ENCODE measurements around the gene SLC5A10.

SLC5A10 gene

DNA sequence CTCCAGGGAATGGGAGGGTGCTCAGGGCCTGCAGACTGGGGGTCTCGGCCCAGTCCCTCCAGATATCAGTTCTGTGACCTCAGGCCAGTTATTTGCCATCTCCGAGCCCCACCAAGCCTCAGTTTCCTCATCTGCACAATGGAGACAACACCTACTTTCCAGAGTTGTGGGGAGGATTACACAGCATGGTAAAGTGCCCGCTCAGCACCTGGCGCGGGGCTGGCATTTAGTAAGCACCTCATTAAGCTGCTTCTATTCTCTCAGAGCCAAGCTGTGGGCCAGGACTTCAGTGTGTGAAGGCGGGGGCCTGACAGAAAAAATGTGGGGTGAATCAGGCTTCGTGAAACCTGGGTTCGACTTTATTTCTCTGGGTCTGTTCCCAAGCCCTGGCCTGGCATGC, 47.4 kb downstream of the SLC5A10 start:
- FAIRE-seq (no peak), DNase-seq (ENCODE audit: extremely low spot score, insufficient read length, low read depth) (no peak)

DNA sequence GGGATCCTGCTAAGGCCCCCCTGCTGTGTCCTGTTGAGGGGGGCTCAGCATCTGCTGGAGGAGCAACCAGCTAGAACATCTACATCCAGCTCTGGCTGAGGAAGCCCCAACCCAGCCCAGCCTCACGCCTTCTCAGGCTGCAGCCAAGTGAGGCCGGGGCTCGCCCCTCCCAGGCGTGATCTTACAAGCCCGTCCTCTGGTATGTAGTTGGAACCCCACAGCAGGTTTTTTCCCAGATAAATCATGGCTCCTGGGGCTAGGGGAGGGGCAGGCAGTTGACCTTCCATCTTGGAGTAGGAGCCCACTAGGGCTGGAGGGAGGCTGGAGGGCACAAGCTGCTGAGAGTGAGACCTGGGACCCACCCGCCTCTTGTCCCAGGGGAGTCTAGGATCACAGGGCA, 47.9 kb downstream of the SLC5A10 start:
- DNase-seq (ENCODE audit: extremely low spot score, insufficient read length, low read depth) (no peak), FAIRE-seq (no peak)

DNA sequence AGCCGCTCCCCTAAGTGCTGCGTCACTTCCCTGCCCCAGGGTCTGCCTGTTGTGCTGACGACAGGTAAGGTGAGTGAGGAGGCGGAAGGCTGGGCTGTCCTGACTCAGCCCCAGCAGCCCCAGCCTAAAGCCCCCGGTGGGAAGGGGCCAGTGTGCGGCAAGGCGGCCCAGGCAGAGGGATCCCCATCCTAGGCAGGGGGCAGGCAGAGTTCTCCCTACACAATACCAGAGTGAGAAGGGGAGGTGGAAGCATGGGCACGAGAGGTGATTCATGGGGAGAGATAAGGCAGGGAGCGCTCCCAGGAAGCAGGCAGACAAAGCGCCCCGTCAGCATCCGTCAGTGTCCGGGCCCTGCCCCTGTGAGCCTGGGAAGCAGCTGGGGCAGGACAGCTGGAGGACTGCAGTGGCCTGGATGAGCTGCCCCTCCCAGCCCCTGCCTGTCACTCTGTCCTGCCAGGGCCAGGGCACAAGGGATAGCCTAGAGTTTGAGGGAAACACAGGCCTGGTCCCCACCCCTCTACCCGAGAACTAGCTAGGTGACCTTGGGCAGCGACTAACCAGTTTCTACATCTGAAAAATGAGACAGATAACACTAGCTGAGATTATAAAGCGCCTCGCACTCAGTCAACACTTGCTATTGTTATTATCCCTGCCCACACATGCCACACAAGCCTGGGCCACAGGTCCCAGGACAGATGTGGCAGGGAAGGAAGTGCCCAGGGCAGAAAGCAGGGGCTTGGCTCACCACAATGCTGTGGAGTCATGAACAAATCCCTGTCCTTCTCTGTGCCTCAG, 48.8 kb downstream of the SLC5A10 start:
- DNase-seq (ENCODE audit: extremely low spot score, insufficient read length, low read depth), result no peak

DNA sequence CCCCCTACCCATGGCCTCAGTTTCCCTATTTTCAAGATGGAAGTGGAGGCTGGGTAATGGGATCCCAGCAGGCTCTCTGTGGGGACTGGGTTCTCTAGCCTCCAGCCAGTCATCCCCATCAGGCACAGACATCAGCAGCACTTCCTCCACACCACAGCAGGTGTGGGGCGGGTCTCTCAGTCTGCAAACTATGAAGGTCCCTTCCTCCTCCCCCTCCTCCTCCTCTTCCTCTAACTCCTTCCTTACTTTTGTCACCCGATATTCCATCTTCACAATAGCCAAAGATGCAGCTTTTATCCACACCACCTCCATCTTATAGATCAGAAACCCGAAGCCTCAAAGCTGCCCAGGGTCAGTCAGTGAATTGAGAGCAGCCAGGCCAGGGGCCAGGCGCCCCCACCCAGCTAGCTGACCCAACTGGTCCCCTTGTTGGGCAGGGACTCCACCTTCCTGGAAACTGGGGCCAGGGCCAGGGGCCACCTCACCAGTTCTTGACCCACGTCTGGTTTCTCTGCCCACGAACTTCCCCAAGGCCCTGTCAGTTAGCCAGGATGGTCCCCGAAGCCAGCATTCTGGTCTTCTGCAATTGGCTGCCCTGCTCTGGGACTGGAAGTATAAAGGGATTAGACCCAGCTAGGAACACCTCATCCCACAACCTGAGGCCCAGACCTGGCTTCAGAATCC, 50.1 kb downstream of the SLC5A10 start:
- FAIRE-seq (no peak), DNase-seq (ENCODE audit: extremely low spot score, insufficient read length, low read depth) (no peak)

More for the DNA sequence above, 48.8 kb downstream of the SLC5A10 start:
- no peak for FAIRE-seq

DNA sequence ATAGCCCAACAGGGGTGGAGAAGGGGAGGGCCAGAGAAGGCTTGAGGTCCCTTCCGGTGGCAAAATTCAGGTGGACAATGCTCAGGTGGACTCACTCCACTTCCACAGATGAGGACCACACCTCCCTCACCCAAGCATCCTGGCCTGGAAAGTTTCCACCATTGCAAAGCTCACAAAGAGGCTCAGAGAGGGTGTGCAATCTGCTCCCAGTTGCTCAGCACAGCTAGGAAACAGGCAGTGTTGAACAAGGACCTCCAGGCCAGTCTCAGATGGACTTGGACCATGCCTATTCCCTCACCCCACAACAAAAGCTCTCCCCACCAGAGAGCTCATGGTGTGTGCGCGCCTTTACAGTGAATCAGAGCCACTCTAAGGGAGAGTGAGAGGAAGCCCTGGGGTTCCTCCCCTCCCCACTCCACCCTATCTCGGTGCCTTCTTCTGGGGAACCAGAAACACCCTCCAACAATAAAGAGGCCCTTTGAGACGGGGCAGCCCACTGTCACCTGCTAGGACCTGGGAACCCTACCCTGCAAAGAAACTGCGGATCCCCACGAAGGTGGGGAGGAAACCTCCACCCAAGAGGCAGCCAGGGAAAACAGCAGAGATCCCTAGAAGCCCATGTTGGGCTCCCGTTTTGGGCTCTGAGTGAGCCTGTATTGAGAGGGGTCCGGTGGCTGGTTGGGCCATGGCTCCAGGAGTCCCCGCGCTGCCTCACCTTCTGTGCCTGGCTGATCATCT, 51.0 kb downstream of the SLC5A10 start:
- FAIRE-seq (no peak), DNase-seq (ENCODE audit: extremely low spot score, insufficient read length, low read depth) (no peak)

DNA sequence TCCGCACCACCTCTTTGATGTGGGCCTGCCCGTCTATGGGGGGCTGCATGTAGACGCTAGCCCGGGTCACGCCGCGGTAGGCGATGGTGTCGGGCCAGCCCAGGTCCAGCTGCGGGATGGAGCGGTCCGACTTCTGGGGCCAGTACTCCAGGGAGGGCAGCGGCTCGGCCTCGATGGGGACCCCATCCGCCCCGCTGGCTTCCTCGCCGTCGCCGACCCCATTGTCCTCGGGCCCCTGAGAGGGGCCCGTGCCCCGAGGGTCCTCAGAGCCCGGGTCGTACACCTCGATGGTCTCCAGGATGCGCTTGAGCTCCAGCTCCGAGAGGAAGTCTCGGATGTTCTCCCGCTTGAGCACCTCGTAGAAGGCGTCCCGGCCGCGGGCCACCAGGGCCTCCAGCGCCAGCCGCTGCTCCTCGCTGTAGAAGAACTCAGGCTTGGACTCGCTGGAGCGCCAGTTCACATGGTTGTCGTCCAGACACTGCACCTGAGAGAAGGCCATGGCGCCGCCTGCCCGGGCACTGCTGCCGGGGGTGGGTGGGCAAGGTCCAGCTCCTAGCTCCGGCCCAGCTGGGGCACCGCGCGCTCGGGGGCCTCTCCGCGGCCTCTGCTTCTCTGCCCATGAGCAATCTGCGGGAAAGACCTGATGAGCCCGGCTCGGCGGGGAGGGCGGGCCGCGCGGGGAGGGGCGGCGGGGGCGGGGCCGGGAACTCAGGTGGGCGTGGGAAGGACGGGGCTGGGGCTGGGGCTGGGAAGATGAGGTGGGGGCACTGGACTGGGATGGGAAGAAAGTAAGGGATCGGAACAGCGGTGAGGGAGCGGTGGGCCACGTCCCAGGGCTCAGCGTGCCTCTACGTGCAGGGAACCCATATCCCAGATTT, 51.8 kb downstream of the SLC5A10 start:
- DNase-seq (ENCODE audit: extremely low spot score, insufficient read length, low read depth) (peak; percentile 35), FAIRE-seq (no peak)

DNA sequence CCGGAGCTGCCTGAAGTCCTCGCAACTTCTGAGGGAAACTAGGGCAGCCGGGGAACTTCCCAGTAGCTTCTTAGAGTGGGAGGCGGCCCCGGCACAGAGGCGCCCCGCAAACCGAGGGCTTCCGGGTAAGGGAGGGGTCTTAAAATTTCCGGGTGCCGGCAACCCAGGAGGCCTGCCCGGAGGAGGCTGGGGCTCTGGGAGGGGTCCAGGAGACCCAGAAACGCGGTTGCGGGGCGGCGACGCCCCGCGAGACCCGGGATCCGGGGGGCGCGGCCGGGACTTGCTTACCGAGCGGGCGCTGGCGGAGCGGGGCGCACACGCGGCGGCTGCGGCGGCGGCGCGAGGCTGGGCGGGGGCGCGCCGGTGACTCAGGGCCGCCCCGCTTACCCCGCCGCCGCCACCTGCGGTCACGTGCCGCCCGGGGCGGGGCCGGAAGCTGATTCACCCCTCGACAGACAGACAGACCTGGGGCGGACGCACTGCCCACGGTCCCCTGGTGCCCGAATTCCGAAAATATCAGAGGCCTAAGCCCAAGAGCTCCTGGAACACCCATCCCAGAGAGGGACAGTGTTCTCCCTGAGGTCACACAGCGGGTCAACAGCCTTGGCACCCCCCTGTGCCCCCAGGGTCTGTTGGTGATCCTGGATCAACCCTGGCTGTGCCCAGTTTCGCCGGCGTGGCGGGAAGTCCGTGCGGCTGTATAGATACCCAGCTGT, 52.6 kb downstream of the SLC5A10 start, which contains the start of gene FAM83G:
Gene FAM83G, minus strand, starts transcription at position 344 of the 716 bp plus-strand sequence. CDS start 723 bp downstream, outside the sequence.
- DNase-seq (ENCODE audit: extremely low spot score, insufficient read length, low read depth) (peak; percentile 79), FAIRE-seq (peak; percentile 85)

DNA sequence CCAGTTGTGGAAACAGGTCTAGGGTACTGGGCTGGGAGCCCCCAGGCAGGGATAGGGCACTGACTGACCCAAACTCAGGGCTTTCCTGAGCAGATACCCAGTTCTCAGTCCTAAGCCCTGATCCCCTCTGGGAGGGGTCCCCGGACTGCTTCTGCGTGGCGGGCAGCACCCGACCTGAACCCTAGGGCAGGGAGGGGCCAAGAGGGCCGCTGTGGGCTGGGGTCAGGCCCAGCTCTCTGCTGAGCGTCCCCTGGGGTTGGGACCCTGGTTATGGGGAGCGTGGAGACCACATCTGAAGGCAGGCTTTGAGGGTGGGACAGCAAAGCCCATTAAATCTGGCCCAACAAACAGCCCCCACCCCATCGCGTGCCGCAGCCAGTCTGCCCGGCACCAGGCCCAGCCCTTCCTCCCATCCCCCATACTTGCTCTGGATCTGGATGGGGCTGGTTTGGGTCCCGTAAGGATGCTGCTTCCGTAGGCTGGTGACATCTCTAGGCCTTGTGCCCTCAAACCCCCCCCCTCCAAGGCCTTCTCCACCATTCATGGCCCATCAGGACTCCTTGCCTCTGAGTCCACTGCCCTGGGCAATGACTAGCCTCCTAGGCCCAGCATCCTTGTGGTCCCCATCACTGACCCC, 53.3 kb downstream of the SLC5A10 start:
- no peak for DNase-seq (ENCODE audit: extremely low spot score, insufficient read length, low read depth)
- FAIRE-seq, result no peak

DNA sequence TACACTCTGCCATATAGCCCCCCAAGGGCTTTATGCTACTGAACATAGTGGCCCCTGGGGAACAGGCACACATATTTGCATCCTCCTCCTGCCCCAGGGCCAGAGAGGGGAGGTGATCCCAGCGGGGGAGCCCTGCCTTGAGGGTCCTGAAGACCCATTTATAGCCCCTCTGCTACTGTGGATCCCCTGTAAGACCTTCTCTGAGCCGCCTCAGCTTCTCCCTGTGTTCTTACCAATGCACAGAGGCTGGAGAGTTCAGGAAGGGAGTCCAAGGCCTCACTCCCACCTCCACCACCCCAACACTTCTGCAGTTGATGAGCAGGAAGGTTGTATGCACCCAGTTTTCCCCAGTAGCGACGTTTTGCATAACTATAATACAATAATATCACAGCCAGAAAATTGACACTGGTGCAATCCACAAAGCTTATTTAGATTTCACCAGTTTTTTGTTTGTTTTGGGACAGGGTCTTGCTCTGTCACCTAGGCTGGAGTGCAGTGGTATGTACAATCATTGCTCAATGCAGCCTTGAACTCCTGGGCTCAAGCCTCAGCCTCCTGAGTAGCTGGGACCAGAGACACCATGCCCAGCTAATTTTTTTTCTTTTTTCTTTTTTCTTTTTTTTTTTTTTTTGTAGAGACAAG, 53.9 kb downstream of the SLC5A10 start:
- no peak for FAIRE-seq

DNA sequence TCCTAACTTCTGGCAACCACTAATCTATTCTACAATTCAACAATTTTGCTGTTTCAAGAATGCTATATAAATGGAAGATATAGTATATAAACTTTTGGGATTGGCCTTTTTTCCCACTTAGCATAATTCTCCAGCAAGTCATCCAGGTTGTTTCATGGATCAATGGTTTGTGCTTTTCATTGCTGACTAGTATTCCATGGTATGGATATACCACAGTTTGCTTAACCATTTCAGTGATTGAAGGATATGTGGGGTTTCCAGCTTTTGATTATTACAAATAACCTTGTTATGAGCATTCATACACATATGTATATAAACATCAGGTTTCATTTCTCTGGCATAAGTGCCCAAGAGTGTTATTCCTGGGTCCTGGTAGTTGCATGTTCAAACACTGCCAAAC, 54.7 kb downstream of the SLC5A10 start:
- no peak for FAIRE-seq
- no peak for DNase-seq (ENCODE audit: extremely low spot score, insufficient read length, low read depth)

More for the DNA sequence above, 53.9 kb downstream of the SLC5A10 start:
- no peak for DNase-seq (ENCODE audit: extremely low spot score, insufficient read length, low read depth)

DNA sequence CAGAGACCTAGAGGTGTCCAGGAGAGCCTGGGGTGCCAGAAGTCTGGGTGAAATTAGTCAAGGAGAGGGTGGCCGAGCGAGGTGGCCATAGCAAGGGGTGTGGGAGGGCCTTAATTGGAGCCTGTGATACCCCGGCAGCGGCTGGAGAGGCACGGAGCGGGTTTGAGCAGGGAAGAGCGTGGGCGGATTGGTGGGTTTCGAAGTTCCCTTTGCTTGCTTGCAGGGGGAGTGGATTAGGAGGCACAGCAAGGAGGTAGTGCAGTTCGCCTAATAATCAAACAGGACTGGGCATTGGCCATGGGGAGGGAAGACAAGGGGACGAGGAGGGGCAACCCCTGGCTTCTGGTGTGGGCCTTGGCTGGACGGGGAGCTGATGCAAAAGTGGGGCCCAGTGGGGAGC, 58.0 kb downstream of the SLC5A10 start:
- FAIRE-seq, result no peak

DNA sequence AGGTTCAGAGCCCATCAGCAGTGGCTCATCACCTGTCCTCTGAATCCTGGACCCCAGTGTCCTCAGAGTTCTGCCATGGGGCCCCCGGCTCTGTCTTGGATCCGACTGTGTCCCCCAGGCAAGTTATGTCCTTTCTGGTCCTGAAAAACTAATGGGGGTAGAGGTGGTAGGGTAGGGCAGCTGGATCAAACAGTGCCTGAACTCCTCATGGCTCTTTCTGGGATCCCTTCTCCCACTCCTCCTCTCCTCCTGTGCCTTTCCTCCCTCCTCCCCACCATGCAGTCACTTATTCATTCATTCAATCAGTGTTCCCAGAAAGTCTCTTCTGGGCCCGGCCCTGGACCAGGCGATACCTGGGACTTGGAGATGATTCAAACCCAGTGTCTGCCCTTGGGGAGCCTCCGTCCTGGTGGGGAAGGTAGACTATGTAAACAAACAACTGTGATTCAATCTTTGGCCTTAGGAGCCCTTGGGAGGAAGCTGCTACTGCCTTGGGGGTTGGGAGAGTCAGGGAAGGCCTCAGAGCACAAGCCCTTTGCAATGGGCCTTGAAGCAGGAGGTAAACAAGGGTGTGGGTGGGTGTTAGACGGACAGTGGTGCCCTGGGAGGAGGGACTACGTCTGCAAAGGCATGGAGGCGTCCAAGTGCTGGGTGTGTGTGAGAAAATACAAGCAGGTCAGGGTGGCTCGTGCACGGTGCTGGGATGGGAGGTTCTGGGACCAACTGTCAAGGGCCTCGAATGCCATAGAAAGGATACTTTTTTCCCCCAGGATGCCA, 59.0 kb downstream of the SLC5A10 start:
- FAIRE-seq (no peak), DNase-seq (ENCODE audit: extremely low spot score, insufficient read length, low read depth) (no peak)

More for the DNA sequence above, 58.0 kb downstream of the SLC5A10 start:
- DNase-seq (ENCODE audit: extremely low spot score, insufficient read length, low read depth), result no peak

DNA sequence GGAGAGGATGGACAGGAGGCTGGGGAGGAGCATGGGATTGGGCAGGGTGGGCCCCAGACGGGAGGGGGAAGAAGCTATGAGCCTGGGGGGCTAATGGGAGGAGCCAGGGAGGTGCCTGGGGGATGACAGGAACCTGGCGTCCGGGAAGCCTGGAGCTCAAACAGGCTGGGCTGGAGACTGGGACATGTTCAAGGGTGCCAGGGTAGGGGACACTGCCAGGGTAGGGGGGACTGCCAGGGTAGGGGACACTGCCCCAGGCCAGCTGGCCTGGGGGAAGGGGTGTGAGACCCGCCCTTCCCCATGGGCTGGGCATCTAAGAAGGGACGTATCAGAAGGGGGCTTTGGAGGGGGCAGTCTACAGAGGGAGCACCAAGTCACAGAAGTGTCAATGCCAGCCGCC, 59.6 kb downstream of the SLC5A10 start:
- DNase-seq (ENCODE audit: extremely low spot score, insufficient read length, low read depth), result no peak
- no peak for FAIRE-seq

DNA sequence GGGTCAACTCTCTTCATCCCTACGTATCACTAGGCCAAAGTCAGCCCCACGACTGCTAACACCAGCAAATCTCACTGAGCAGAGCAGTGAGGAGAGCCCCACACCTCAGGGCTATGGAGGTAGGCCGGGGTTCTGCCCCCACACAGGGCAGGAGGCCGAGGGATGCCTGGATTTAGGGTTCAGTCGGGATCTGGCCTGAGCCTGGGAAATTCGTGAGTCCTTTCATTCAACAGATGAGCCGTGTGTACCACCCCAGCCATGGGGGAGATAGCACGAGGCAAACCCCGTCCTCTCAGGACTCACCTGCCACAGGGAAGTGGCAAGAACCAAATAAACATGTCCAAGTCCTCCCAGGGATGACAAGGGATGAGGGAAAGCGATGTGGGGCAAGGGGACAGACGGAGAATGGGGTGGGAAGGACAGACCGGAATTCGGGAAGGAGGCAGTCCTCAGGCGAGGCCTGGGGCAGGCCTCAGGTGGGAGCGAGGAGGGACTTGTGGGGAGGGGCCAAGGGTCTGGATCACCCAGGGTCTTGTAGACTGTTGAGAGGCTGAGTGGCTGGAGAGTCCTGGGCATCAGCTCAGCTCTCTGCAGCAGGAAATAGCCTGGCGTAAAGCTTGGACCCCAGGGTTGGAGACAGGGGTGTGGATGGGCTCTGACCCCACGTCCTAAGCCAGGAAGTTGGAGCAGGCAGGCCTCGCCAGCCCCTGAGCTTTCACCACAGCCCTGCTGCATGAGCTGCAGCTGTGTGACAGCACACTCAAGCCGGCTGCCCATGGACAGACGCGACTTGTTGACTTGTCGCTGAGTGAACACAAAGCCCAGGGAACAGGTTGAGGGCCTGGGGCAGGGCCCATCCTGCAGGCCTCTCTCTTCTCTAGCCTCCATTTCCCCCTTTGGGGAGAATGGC, 60.5 kb downstream of the SLC5A10 start:
- DNase-seq (ENCODE audit: extremely low spot score, insufficient read length, low read depth) (no peak), FAIRE-seq (no peak)

DNA sequence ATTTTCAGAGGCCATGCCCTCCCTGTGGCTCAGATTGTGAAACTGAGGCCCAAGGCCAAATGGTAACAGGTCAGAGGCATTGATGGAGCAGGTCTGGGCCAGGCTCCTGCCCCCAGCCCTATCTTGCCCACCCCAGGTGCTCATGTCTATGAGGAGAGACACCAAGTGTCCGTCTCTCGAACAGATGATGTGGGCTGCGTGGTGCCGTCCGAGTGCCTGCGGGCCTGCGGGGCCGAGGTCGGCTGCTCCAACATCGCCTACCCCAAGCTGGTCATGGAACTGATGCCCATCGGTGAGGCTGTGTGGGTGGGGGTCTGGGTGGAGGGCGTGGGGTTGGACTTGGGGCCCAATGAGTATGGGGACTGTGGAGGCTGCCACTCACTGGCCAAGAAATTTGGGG, 61.3 kb downstream of the SLC5A10 start:
- DNase-seq (ENCODE audit: extremely low spot score, insufficient read length, low read depth) (no peak), FAIRE-seq (no peak)

DNA sequence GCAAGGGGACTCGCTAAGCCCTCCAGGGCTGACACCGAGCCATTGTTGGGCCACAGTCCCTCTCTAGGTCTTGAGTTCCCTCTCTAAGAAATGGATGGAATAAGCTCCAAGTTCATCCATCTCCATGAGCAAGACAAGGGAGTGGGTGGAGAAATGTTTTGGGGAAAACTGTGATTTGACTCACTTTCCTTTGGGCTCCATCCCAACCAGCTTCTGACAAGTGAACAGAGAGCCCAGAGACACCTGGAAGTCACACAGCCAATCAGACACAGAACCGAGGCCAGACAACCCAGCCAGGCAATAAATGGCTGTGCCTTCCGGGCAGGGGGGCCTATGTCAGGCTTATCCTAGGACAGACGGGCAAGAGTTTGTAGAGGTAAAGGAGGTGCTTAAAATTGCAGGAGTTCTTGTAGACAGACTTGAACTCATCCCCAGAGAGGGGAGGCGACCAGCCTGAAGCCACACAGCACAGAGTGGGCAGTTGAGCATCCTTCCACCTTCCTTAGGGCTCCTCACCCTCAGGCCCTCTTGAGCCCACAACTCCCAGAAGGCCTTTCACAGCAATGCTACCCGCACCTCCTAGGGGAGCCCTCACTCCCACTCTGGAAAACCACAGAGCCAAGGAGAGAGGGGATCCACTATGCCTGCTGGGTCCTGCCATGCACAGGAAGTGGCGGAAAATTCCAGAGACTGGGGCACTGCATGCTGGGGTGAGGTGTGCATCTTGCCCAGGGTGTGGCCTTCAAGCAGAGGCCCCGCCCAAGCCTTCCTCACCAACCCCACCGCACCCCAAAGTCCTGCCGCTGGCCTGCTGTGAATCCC, 62.1 kb downstream of the SLC5A10 start:
- no peak for FAIRE-seq
- no peak for DNase-seq (ENCODE audit: extremely low spot score, insufficient read length, low read depth)
